ENCODE results near the gene CEP72.
"Not testable (repeated sequence)": the region's sequence is repeated elsewhere in the genome, so short reads cannot be mapped to it uniquely, and the experiment has no call there.

GRCh38 chr5:628351-629205, 16.4 kb downstream of the CEP72 start:
- TF ChIP-seq, protein P1, sequence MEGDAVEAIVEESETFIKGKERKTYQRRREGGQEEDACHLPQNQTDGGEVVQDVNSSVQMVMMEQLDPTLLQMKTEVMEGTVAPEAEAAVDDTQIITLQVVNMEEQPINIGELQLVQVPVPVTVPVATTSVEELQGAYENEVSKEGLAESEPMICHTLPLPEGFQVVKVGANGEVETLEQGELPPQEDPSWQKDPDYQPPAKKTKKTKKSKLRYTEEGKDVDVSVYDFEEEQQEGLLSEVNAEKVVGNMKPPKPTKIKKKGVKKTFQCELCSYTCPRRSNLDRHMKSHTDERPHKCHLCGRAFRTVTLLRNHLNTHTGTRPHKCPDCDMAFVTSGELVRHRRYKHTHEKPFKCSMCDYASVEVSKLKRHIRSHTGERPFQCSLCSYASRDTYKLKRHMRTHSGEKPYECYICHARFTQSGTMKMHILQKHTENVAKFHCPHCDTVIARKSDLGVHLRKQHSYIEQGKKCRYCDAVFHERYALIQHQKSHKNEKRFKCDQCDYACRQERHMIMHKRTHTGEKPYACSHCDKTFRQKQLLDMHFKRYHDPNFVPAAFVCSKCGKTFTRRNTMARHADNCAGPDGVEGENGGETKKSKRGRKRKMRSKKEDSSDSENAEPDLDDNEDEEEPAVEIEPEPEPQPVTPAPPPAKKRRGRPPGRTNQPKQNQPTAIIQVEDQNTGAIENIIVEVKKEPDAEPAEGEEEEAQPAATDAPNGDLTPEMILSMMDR (IDR thresholded peaks at IDR 0.05) = not testable (repeated sequence)
- TF ChIP-seq EP300 (IDR thresholded peaks at IDR 0.05) = not testable (repeated sequence)
